Breast epithelium (tissue), 4 donors: ENCODE data around the gene TXNDC2. TPM values are rescaled to one million over a fixed set of nuclear protein-coding genes. Genes with fewer than 3 reads are reported as not detected.

Source experiments
- DNase-seq, 2 donors: peaks; one replicate each; pipeline ENCODE4 v3.0.0-alpha.2; 2019; ENCODE audit warnings: low spot score in 2 of 2
- H3K27ac ChIP-seq, 2 donors: fragments of 200-600 bp; sonication (generic) in 1 of 2; one replicate each; pipeline ENCODE4 v1.5.1; 2016 to 2019; ENCODE audit warnings: mild to moderate bottlenecking in 1 of 2
- H3K27me3 ChIP-seq, 2 donors: fragments of 200-600 bp; sonication (generic) in 1 of 2; one replicate each; pipeline versions ENCODE4 v1.5.1 to v1.6.0; 2017 to 2019; ENCODE audit warnings: control low read depth in 1 of 2, mild to moderate bottlenecking in 1 of 2
- H3K36me3 ChIP-seq: fragments of 200-600 bp; one replicate; pipeline ENCODE4 v1.5.1; 2019
- H3K4me1 ChIP-seq, 2 donors: fragments of 200-600 bp; sonication (generic); one replicate each; pipeline ENCODE4 v1.5.1; 2016 to 2019; ENCODE audit warnings: control low read depth in 1 of 2
- H3K4me3 ChIP-seq, 3 donors: fragments of 200-600 bp; sonication (generic); 1 replicate in 2 of 3; 2 replicates in 1 of 3; pipeline ENCODE4 v1.5.1; 2016 to 2019; ENCODE audit warnings: mild to moderate bottlenecking in 3 of 3, moderate library complexity in 2 of 3
- H3K9me3 ChIP-seq, 2 donors: fragments of 200-600 bp; sonication (generic) in 1 of 2; one replicate each; pipeline ENCODE4 v1.5.1; 2016 to 2019; ENCODE audit warnings: control low read depth in 1 of 2
- POLR2A ChIP-seq: fragments of 450-650 bp; IDR thresholded peaks from one replicate; pipeline ENCODE4 v1.6.1; 2016; ENCODE audit warnings: antibody characterized with exemption, mild to moderate bottlenecking, moderate library complexity
- POLR2AphosphoS5 ChIP-seq, 3 donors: sonication (generic); formaldehyde crosslinking; IDR thresholded peaks; one replicate each; pipeline ENCODE4 v1.6.1; 2017; ENCODE audit warnings: antibody characterized with exemption in 3 of 3
- intact Hi-C: fragments of 100-400 bp; cut with DNase I; formaldehyde crosslinking; loops from one replicate; pipeline ENCODE4 v1.15.1; 2023; ENCODE audit warnings: low total_unique reads
- total RNA-seq, 3 donors: library from RNA; depleted of rRNA; stranded (reverse); fragments of >200 nt; gene quantifications; one replicate each; pipeline ENCODE4 v1.1.0, GENCODE V29; 2016
- TF ChIP-seq, protein P1 (sequence below), 3 donors: fragments of 450-650 bp; IDR thresholded peaks; one replicate each; pipeline ENCODE4 v1.5.1; 2016 to 2017; ENCODE audit warnings: antibody characterized with exemption in 3 of 3, mild to moderate bottlenecking in 3 of 3, moderate library complexity in 3 of 3

Gene TXNDC2
- total RNA-seq, 3 donors from 2014 or later, result 0.16 TPM; not detected in 2

DNA sequence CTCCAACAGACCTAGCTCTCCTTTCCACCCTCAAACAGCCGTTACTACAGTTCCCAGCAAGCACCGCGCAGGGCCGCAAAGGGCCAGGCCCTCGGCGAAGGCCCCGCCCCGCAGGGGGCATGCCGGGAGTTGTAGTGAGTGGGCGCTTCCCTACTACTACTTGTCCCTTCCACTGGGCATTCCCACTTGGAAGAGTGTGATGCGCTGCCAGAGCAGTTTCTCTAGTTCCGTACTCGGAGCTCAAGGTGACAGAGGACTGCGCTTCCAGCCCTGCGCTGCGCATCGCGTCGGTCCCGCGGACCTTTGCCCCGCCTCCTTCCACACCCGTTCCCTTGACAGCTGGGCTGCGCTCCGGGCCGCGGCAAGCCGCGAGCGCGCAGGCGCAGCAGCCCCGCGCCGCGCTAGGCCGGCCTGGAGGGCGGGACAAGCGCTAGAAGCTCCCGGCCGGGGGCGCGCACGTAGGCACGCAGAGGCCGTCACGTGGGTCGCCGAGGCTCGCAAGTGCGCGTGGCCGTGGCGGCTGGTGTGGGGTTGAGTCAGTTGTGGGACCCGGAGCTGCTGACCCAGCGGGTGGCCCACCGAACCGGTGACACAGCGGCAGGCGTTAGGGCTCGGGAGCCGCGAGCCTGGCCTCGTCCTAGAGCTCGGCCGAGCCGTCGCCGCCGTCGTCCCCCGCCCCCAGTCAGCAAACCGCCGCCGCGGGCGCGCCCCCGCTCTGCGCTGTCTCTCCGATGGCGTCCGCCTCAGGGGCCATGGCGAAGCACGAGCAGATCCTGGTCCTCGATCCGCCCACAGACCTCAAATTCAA is 28.0 kb downstream of the TXNDC2 start, which contains the start of gene VAPA:
TSS of gene VAPA (plus strand) at position 491 of the 808 bp plus-strand sequence. CDS start at position 732, 241 bp downstream.
- TF ChIP-seq, protein P1, sequence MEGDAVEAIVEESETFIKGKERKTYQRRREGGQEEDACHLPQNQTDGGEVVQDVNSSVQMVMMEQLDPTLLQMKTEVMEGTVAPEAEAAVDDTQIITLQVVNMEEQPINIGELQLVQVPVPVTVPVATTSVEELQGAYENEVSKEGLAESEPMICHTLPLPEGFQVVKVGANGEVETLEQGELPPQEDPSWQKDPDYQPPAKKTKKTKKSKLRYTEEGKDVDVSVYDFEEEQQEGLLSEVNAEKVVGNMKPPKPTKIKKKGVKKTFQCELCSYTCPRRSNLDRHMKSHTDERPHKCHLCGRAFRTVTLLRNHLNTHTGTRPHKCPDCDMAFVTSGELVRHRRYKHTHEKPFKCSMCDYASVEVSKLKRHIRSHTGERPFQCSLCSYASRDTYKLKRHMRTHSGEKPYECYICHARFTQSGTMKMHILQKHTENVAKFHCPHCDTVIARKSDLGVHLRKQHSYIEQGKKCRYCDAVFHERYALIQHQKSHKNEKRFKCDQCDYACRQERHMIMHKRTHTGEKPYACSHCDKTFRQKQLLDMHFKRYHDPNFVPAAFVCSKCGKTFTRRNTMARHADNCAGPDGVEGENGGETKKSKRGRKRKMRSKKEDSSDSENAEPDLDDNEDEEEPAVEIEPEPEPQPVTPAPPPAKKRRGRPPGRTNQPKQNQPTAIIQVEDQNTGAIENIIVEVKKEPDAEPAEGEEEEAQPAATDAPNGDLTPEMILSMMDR (IDR thresholded peaks at IDR 0.05), result peak in 1 of 3 donors; percentile 20
- peak; percentile 90 for TF ChIP-seq POLR2A
- TF ChIP-seq POLR2AphosphoS5 (IDR thresholded peaks at IDR 0.05), result peak; percentile 91 to 98 (median 96)
- Histone ChIP-seq H3K36me3 (no peaks in the 10 kb centered on the region), H3K27ac (peak within 1 kb of the TSS; percentile 99 to 100), H3K4me1 (peaks cover 0 to 17% of the 10 kb centered on the region in 2 donors), H3K4me3 (peak within 1 kb of the TSS; percentile 91 to 97 (median 91)), H3K27me3 (no peaks in the 10 kb centered on the region), H3K9me3 (no peaks in the 10 kb centered on the region)
- DNase-seq, result peak; percentile 93 to 94
- intact Hi-C loops, result no loop called here

DNA sequence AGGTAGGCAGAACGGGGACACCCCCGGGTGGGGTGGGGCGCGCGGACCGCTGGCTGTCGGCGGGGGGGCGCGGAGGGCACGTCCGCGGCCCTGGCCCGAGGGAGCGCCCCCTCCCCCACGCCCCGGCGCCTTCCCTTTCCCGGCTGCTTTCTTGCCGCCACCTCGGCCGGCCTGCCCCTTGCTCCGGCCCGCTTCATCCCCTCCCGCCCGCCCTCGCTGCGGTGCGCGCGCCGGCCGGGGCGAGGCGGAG is 28.5 kb downstream of the TXNDC2 start:
- intact Hi-C loops, result no loop called here
- TF ChIP-seq POLR2A (no peak), POLR2AphosphoS5 (IDR thresholded peaks at IDR 0.05) (no peak)
- TF ChIP-seq, protein P1 (IDR thresholded peaks at IDR 0.05), result no peak
- no peak for DNase-seq
- no peaks in the 10 kb centered on the region for H3K36me3 ChIP-seq
- peak overlapping the region; percentile 91 to 97 (median 91) for H3K4me3 ChIP-seq
- H3K9me3 ChIP-seq, result no peaks in the 10 kb centered on the region
- H3K27ac ChIP-seq, result peak overlapping the region; percentile 99 to 100
- H3K27me3 ChIP-seq, result no peaks in the 10 kb centered on the region
- peaks cover 0 to 17% of the 10 kb centered on the region in 2 donors for H3K4me1 ChIP-seq

DNA sequence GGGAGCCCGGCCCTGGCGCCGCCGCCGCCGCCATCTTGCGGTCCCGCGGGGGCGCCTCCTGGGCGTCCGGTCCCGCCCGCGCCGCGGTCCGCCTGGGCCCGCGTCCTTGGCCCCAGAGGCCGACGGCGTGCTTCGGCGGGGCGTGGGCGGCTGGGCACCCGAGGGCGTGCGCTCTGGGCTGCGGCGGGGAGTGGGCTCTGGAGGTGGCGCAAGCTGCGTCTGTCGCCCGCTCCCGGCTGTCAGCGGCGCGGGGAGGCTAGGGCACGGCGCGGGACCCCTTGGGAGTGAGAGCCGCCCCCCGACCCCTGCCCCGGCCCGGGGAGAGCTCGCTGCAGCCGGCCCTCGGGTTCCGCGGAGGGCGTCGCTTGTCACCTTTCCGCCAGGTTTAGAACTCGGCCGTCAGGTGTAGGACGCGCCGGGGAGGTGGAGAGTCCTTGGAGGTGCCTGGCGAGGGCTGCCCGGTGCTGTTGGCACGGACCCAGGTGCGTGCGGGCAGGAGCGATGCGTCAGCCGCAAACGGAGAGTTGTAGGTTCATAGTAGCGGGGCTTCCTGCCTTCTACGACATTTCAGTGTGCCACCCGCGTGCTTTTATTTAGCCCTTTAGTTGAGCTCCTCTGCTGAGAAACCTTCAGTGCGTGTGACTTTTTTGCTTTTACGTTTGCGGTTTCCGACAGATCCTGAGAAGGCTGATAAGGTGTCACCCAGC is 29.0 kb downstream of the TXNDC2 start:
- Histone ChIP-seq H3K27me3 (no peaks in the 10 kb centered on the region), H3K9me3 (no peaks in the 10 kb centered on the region), H3K4me3 (peak overlapping the region; percentile 91 to 97 (median 91)), H3K36me3 (no peaks in the 10 kb centered on the region), H3K4me1 (peaks cover 4 to 17% of the 10 kb centered on the region in 2 donors), H3K27ac (peak overlapping the region; percentile 99 to 100)
- DNase-seq, result peak; percentile 73 to 83
- TF ChIP-seq, protein P1 (IDR thresholded peaks at IDR 0.05), result no peak
- no peak for TF ChIP-seq POLR2A
- peak; percentile 37 to 78 (median 68) for TF ChIP-seq POLR2AphosphoS5 (IDR thresholded peaks at IDR 0.05)
- intact Hi-C loops, result loop anchor here (5.0 kb wide), 1 partner anchor 598 kb away; no protein-coding TSS in a partner anchor

DNA sequence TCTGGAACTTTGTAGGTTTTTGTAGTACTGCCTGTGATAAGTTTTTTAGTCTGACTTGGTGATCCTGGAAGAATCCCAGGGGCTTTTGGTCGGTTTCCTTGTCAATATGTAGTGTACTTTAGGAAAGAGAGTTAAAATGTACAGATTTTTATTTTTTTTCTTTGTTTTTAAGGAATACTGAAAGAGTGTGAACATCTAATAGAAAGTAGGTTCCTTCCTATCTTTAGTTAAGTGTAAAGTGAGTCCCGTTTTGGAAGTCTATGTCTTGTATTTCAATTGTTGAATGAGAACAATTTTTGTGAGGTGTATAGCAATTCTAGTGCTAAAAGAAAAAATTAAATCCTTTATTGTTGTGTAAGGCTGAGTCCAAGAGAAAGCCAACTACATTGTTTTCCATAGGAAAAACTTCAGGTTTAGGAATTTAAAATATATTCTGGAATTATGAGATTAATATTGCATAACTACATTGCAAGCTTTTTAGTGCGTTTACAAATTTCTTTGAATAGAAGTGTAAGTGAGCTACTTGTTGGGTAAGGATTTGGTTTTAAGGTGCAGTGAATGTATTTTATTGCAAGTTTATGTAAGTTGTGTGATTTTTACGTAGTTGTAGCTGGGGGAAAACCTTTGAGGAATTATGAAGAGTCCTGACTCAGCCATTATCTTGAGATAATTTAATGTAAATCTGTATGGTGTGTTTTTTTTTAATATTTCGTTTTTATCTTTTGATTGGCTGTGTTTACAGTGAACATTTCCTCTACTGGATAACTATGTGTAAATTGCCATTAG is 29.7 kb downstream of the TXNDC2 start:
- TF ChIP-seq POLR2A (no peak), POLR2AphosphoS5 (IDR thresholded peaks at IDR 0.05) (no peak)
- TF ChIP-seq, protein P1 (IDR thresholded peaks at IDR 0.05), result no peak
- peak overlapping the region; percentile 91 to 97 (median 91) for H3K4me3 ChIP-seq
- no peaks in the 10 kb centered on the region for H3K36me3 ChIP-seq
- H3K27me3 ChIP-seq, result no peaks in the 10 kb centered on the region
- peaks cover 5 to 17% of the 10 kb centered on the region in 2 donors for H3K4me1 ChIP-seq
- no peaks in the 10 kb centered on the region for H3K9me3 ChIP-seq
- intact Hi-C loops, result loop anchor here (5.0 kb wide), 1 partner anchor 597 kb away; no protein-coding TSS in a partner anchor
- no peak for DNase-seq
- H3K27ac ChIP-seq, result peak overlapping the region; percentile 99 to 100
